ENCODE data around the gene CGA. TPM values are rescaled to one million over a fixed set of nuclear protein-coding genes. Genes with fewer than 3 reads are reported as not detected.
"Not testable (repeated sequence)": the region's sequence is repeated elsewhere in the genome, so short reads cannot be mapped to it uniquely, and the experiment has no call there.

CGA gene
- total RNA-seq (2014; rRNA removed; shearing (Covaris generic)), result not detected in 2 replicates

DNA sequence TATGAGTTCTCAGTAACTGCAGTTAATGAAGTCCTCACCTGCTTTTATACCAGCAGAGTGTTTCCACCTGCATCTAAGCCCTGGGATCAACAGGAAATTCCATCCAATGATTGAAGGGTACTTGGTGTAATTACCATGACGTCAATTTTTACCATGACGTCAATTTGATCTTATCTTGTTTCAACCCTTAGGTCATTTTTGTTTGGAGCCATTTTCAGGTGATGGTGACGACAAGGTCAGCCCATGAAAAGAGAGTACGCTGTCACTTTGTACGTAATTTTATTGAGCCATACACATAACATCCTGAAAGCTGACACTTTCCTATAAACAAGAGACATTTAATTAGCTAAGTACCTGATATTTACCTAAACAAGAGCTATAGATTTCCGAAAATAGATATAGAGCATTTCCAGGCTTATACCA lies at the start of gene CGA:
Gene CGA, minus strand, starts transcription at position 20 of the 423 bp plus-strand sequence. CDS start 6,906 bp downstream, outside the sequence.
- no peak for DNase-seq (ENCODE audit: low spot score)
- in situ Hi-C loops (cut with HindIII; ENCODE audit: low sequenced_read_pairs), result no loop called here

DNA sequence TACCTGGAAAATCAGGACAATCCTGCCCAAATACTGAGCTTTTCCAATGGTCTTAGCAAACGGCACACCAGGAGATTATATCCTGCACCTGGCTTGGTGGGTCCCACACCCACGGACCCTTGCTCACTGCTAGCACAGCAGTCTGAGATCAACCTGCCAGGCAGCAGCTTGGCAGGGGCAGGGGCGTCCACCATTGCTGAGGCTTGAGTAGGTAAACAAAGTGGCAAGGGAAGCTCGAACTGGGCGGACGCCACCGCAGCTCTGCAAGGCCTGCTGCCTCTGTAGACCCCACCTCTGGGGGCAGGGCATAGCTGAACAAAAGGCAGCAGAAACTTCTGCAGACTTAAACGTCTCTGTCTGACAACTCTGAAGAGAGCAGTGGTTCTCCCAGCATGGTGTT lies 45.0 kb upstream of the CGA start:
- DNase-seq (ENCODE audit: low spot score); in situ Hi-C loops (cut with HindIII; ENCODE audit: low sequenced_read_pairs): not testable (repeated sequence)

DNA sequence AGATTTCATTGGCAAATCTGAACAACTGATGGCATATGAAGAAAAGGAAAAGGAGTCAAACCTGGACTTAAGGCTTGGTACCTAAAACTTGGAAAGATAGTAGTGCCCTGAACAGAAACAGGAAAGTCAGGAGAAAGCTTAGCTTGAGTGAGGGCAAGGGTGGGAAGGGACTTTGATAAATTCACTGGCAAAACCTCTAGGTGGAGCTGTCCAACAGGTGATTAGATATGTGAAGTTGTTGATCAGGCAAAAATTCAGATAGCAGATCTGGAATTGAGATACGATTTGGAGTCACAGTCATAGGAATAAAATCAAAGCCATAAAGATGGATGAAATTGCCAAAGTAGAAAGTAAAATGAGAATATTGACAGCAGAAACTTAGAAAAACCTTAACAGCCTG lies 44.3 kb upstream of the CGA start:
- in situ Hi-C loops (cut with HindIII; ENCODE audit: low sequenced_read_pairs), result no loop called here
- DNase-seq (ENCODE audit: low spot score), result peak; percentile 50

DNA sequence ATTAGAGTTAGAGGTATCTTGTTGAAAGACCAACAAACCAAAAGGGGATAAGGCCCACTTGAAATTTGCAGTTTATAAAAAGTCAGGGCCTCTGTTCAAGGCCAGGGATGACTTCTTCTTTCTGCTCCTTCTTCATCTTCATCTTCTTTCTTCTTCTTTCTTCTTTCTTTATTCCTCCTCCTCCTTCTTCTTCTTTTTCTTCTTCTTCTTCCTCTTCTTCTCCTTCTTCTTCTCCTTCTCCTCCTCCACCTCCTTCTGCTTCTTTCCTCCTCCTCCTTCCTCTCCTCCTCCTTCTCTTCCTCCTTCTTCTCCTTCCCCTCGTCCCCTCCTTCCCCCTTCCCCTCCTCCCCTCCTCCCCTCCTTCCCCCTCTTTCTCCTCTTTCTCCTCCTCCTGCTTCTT lies 42.1 kb upstream of the CGA start:
- in situ Hi-C loops (cut with HindIII; ENCODE audit: low sequenced_read_pairs), result no loop called here
- DNase-seq (ENCODE audit: low spot score), result no peak

DNA sequence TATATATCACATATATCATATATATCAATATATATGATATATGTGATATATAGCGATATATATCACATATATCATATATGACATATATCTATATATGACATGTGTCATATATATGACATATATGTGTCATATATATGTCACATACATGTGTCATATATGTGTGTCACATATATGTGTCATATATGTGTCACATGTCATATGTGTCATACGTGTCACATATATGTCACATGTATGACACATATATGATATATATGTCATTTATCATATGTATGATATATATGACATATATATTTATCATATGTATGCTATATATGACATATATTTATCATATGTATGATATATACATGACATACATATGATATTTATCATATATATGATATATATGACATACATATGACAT lies 32.8 kb upstream of the CGA start:
- DNase-seq (ENCODE audit: low spot score), result no peak
- in situ Hi-C loops (cut with HindIII; ENCODE audit: low sequenced_read_pairs), result no loop called here

DNA sequence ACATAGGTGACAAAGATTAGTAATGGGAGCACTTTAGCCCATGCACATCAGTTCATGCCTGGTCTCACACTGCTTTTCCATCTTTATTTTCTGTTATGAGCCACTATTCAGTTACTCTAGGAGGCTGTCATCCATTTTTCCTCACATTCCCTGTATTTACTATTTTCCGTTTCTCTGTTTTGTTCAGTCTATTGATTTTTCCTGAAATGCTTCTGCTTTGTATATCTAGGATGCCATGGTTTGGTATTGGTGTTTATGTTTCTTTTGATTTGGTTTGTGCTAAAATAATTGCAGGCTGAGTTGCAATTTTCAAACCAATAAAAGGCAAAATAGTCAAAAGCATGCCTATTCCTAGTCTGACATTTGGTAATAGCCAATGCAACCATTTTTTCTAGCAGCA lies 31.6 kb upstream of the CGA start:
- DNase-seq (ENCODE audit: low spot score), result no peak
- in situ Hi-C loops (cut with HindIII; ENCODE audit: low sequenced_read_pairs), result no loop called here

DNA sequence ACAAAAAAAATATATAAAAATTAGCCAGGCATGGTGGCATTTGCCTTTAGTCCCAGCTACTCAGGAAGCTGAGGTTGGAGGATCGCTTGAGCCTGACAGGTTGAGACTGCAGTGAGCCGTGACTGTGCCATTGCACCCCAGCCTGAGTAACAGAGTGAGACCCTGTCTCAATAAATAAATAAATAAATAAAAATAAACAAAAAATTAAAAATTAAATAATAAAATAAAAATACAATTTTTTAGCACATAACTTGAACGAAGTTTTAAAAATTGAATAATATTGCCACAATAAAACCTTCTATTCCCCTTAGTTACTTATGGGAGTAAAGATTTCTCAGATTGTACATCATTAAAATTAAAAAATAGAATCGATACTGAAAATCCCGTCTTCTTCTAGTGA lies 29.2 kb upstream of the CGA start:
- DNase-seq (ENCODE audit: low spot score), result no peak
- in situ Hi-C loops (cut with HindIII; ENCODE audit: low sequenced_read_pairs), result no loop called here

DNA sequence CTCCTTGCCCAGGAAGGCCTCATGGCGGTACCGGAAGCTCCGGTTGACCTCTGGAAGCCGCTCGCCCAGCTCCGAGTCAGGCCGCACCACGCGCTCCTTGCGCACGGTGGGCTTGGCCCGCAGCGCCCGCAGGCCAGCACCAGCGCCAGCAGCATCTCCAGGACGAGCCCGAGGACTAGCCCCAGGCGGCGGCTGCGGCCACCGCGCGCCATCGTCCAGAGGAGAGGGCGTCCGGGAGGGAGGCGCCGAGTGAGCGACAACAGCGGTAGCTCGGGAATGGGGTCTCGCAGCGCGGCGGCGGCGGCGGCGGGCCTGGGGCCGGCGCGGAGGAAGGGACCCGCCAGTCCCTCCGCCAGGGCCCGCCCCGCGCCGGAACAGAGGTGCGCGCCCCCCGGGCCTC lies 27.6 kb upstream of the CGA start:
- in situ Hi-C loops (cut with HindIII; ENCODE audit: low sequenced_read_pairs), result no loop called here
- DNase-seq (ENCODE audit: low spot score), result no peak

DNA sequence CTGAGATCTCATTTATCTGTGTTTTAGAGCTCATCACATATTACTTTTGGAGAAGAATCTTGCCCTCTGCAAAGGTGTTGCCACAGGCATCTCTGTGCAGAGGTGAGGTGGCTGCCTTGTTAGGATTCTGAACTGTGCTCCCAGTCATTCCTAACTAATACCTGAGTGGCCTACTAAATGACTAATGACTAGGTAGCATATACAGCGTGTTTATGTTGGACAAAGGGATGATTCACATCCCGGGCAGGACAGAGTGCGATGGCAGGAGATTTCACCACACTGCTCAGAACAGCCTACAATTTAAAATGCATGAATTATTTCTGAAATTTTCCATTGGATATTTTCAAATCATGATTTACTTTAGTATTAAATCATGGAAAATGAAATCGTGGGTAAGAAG lies 23.1 kb upstream of the CGA start:
- DNase-seq (ENCODE audit: low spot score), result no peak
- in situ Hi-C loops (cut with HindIII; ENCODE audit: low sequenced_read_pairs), result no loop called here

DNA sequence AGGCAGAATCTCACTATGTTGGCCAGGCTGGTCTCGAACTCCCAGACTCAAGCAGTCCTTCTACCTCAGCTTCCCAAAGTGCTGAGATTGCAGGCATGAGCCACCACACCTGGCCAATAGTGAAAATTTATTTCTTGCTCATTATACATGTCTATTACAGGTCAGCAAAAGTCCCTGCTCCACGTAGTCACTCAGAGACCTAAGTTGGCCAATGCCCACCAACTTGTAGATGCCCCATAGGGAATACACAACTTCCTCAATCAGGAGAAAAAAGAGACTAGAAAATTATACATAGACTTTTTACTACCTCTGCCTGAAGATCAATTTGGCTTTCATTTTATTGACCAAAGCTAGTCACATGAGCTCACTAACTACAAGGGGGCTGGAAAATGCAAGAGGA lies 22.0 kb upstream of the CGA start:
- DNase-seq (ENCODE audit: low spot score), result no peak
- in situ Hi-C loops (cut with HindIII; ENCODE audit: low sequenced_read_pairs), result no loop called here

DNA sequence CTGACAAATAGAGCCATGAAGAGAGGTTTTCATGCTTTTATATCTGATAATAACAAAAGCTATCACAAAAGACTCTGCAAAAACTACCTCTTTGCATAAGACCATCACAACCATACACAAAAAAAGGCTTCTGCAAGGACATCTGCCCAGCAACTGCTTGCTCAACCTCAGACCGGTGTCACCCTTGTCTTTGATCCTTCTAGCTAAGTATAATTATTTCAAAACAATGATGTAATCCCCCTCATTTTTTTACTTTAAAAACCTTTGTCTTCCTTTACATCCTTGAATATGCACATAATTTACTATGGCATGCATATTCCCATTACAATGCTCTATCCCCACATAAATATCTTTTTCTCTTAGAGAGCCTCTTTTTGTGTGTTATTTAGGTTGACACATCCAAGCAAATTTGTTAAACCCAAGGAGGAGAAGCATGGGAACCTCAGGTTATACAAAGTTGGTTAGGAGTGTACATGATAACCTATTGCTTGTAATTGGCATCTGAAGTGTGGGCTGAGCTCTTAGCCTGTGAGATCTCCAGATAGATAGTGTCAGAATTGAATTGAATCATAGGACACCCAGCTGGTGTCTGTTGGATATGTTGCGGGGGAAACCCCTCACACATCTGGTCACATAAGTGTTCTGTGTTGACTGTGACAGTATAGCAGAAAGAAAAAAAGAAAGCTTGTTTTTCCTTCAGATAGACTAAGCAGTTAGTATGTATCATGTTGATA lies 20.7 kb upstream of the CGA start:
- DNase-seq (ENCODE audit: low spot score), result no peak
- in situ Hi-C loops (cut with HindIII; ENCODE audit: low sequenced_read_pairs), result no loop called here

DNA sequence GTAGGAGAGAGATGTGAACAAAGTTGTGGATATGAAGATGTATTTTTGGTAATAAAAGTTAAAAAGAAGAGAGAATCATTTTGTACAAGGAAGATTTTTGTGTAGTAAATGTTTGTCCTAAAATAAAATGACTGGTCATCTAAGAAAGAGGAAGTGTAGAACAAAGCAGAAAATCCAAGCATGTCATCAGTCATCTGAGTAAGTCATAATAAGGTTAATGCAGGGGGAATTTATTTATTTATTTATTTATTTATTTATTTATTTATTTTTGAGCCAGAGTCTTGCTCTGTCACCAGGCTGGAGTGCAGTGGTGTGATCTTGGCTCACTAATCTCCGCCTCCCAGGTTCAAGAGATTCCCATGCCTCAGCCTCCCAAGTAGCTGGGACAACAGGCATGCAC lies 15.7 kb upstream of the CGA start:
- no peak for DNase-seq (ENCODE audit: low spot score)

DNA sequence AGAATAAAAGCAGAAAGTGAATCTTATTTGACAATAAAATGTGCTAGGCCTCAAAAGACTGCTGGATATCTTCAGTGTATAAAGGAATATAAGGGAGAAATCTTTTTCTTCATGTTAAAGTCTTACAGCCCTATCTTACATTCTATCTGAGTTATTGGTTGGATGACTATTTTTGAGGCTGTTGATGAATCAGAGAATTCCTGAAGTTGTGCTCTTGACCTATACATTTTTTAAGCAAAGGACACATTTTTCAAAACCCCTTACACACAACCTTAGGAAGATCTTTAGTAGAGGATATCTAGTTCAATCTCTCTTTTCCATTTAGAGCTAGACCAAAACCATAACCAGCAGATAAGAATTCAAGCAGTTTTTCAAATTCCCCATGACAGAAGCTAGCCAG lies 10.9 kb upstream of the CGA start:
- in situ Hi-C loops (cut with HindIII; ENCODE audit: low sequenced_read_pairs), result no loop called here
- no peak for DNase-seq (ENCODE audit: low spot score)

More for the DNA sequence above, 15.7 kb upstream of the CGA start:
- in situ Hi-C loops (cut with HindIII; ENCODE audit: low sequenced_read_pairs), result no loop called here

DNA sequence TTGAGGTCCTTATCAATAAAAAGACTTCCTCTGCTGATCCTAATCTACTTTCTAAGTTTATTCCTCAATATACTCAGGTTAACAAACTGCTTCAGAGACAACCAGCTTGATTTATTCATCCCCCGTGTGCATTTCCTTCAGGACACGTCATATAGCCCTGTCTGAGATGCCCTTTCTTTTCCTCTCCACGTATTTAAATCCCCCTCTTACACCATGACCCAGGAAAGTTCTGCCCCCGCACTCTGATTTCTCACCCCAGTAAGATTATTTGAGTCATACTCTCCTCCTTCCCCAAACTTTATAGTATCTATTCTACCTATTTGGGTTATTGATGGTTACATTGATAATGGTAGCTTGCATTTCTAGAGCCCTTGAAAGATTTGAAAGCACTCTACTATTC lies 9.8 kb upstream of the CGA start:
- no peak for DNase-seq (ENCODE audit: low spot score)
- in situ Hi-C loops (cut with HindIII; ENCODE audit: low sequenced_read_pairs), result no loop called here

DNA sequence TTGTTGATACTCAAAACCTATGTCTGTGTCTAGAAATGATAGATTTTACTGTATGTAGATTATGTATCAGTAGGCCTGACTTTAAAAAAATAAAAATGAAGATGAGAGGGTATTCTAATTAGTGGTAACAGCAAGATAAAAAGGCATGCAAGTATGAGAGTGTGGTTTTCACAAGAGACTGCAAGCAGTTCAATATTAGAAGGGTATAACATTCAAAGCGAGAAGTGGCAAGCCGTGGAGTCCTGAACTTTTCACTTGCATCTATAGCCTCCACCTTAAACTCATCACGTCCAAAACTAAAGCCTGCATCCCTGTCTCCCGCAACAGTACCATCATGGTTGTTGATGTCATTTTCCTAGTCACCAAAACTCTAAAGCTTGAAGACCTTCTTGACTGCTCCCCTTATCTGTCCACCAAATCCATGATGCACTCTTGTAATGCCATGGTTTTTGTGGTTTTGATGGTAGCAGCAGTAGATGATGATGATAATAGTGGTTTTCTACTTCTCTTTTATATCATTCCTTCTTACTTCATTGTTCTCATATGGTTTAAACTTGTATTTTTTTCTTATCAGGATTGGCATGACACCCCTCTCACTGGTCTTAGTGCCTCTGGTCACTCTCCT lies 9.2 kb upstream of the CGA start:
- no peak for DNase-seq (ENCODE audit: low spot score)
- in situ Hi-C loops (cut with HindIII; ENCODE audit: low sequenced_read_pairs), result no loop called here

DNA sequence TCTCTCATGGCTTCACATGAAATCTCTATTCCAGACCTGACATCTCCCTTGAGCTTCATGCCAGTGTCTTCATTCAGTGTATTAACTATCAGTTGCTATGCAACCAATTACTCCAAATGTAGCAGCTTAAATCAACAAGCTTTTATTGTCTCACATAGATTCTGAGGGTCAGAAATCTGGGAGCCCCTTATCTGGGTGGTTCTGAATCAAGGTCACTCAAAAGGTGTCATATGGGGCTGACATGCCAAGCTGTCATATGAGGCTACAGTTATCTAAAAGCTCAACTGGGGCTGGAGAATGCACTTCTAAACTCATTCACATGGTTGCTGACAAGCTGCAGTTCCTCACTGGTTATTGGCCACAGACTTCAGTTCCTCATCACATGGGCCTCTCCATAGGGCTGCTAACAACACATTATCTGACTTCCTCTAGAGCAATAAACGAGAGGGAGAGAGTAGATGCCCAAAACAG lies 7.3 kb upstream of the CGA start:
- in situ Hi-C loops (cut with HindIII; ENCODE audit: low sequenced_read_pairs), result no loop called here
- no peak for DNase-seq (ENCODE audit: low spot score)

DNA sequence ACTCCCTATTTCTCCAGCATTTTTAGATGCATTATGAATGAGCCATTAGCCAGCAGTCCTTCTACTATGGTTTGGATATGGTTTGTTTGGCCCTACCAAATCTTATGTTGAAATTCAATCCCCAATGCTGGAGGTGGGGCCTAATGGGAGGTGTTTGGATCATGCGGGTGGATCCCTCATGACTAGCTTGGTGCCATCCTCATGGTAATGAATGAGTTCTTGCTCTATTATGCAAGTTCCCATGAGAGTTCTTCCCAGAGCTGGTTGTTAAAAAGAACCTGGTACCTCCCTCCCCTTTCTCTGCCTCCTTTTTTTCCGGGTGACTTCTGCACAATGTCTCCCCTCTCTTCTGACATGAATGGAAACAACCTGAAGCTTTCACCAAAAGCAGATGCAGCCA lies 6.2 kb upstream of the CGA start:
- in situ Hi-C loops (cut with HindIII; ENCODE audit: low sequenced_read_pairs), result no loop called here
- no peak for DNase-seq (ENCODE audit: low spot score)

DNA sequence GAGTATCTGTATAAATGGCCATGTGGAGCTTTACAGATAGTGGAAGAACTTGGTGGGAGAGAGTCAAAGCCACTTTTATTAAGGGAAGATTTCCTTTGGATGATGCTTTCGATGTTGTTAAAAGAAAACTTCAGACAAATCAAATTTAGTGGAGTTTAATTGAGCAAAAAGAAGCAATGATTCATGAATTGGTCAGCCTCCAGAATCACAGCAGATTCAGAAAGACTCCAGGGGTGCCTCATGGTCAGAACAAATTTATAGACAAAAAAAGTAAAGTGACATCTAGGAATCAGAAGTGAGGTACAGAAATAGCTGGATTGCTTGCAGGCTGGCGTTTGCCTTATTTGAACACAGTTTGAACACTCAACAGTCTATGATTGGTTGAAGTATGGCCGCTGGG lies 5.3 kb upstream of the CGA start:
- in situ Hi-C loops (cut with HindIII; ENCODE audit: low sequenced_read_pairs), result no loop called here
- DNase-seq (ENCODE audit: low spot score), result no peak

DNA sequence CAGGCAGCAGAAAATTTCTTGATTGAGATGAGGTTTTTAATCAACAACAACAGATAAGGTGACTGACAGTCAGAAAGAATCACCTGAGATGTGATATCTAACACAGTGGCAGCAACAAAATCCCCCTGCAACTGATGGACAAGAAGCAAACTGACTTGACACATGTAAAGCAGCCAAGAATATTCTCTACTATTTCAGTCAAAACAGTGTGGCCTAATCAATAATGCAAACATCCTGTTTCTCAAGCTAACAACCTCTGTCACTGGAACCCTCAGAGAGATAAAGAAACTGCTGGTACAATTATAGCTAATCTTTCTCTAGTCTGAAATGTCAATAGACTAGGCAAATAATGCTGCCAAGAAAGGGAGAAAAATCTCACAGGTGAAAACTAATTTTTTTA lies 4.6 kb upstream of the CGA start:
- in situ Hi-C loops (cut with HindIII; ENCODE audit: low sequenced_read_pairs), result no loop called here
- no peak for DNase-seq (ENCODE audit: low spot score)

DNA sequence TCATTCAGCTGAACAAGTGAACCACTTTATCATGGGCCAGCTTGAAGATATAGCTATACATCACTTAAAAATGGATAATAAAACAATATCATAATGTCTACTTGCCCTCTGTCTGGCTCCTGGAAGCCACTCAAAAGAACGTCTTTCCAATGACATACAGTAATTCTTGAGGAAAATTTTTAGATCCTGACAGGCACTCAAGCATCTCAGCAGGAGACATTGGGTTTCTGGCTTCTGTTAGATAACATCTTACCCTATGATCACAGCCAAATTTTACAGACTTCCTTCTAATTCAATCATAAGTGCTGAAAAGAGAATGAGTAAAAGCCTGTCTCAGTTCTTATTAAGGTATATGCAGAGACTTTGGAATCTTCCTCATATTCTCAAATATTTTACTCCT lies 330 bp downstream of the CGA start:
- in situ Hi-C loops (cut with HindIII; ENCODE audit: low sequenced_read_pairs), result no loop called here

DNA sequence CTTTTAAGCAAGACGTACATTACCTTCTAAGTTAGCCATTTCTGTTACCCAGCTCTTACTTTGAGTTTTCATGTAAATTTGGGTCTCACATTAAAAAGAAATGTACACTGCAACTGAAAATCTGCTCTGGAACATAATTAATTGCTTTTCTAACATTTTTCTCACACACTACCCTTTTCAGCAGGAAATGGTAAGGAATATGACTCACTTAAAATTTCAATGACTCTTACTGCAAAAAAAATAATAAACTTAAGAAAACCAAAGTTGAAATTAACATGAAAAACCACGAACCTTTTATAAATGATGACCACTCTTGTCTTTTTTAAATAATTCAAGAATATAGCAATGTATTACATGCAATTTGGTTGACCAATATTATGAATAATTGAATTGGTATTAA lies 1.3 kb downstream of the CGA start:
- in situ Hi-C loops (cut with HindIII; ENCODE audit: low sequenced_read_pairs), result no loop called here
- DNase-seq (ENCODE audit: low spot score), result no peak

More for the DNA sequence above, 330 bp downstream of the CGA start:
- no peak for DNase-seq (ENCODE audit: low spot score)

Data from G401 (cell line).